Measurements from ENCODE around the gene HSPA14.

DNA sequence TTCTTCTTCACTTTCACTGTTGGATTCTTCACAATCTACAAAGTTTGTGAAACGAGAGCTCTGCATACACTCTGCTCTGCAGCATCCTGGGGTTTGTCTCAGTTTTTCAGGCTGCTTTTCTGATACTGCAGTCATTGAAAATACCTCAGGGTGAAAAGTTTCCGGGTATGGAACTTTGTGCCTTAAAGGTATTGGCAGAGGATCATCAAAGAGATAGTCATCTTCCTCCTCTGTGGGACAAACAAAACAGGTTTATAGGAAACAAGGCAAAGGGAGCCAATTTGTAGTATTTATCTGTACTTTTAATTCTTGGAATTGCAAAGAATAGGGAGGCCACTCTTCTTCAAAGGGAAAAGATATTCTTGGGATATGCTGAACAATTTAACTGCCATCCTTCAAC, 71.0 kb downstream of the HSPA14 start:
- TF ChIP-seq, protein P1, sequence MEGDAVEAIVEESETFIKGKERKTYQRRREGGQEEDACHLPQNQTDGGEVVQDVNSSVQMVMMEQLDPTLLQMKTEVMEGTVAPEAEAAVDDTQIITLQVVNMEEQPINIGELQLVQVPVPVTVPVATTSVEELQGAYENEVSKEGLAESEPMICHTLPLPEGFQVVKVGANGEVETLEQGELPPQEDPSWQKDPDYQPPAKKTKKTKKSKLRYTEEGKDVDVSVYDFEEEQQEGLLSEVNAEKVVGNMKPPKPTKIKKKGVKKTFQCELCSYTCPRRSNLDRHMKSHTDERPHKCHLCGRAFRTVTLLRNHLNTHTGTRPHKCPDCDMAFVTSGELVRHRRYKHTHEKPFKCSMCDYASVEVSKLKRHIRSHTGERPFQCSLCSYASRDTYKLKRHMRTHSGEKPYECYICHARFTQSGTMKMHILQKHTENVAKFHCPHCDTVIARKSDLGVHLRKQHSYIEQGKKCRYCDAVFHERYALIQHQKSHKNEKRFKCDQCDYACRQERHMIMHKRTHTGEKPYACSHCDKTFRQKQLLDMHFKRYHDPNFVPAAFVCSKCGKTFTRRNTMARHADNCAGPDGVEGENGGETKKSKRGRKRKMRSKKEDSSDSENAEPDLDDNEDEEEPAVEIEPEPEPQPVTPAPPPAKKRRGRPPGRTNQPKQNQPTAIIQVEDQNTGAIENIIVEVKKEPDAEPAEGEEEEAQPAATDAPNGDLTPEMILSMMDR (IDR thresholded peaks at IDR 0.05), result no peak
- TF ChIP-seq POLR2A (IDR thresholded peaks at IDR 0.05), result no peak
